HepG2 (cell line): ENCODE measurements around the gene STOM. TPM values are rescaled to one million over a fixed set of nuclear protein-coding genes. Genes with fewer than 3 reads are reported as not detected.

Experiments used
- ATAC-seq: fragments of 200-7000 bp; cut with Tn5 transposase; 3 replicates; pipeline ENCODE4 v1.9.1; 2020; ENCODE audit warnings: mild to moderate bottlenecking, moderate library complexity
- BruUV-seq: library from RNA; stranded (reverse); fragments of 400-500 nt; replicated peaks from 2 replicates; lab custom pipeline; 2021; lab: Mats Ljungman, UMichigan
- CTCF ChIA-PET: fragments of 300-600 bp; formaldehyde crosslinking; extraction: SDS; loops from one replicate; lab custom pipeline; 2021; ENCODE audit warnings: low total read pairs, inconsistent platforms, low intra/inter-chr PET ratio; lab: Yijun Ruan, JAX
- POLR2A ChIA-PET: fragments of 350-600 bp; sonication (Branson Sonifier 250); formaldehyde crosslinking; loops from one replicate; lab custom pipeline; 2020; ENCODE audit warnings: antibody characterized with exemption, inconsistent platforms; lab: Yijun Ruan, JAX
- DNase-seq: peaks from one replicate; pipeline ENCODE4 v3.0.0-alpha.2; 2015; ENCODE audit warnings: low spot score
- FAIRE-seq: peaks from 3 replicates; lab custom pipeline; 2011; peaks lifted over from hg19 to GRCh38; lab: Jason Lieb, UNC
- H2AFZ ChIP-seq: one replicate; pipeline ENCODE4 v1.6.1; 2011; ENCODE audit warnings: low read length, inconsistent platforms
- H3K27ac ChIP-seq: fragments of 300-600 bp; 3 replicates; pipeline ENCODE4 v1.8.0; 2011; ENCODE audit warnings: mixed run types, mild to moderate bottlenecking, mixed read lengths, low read length, inconsistent platforms; ENCODE audit not compliant: insufficient read depth; ENCODE audit errors: extremely low read length
- H3K27me3 ChIP-seq, 2 experiments: fragments of 200-600 bp in 1 of 2; 2 replicates in 1 of 2; 3 replicates in 1 of 2; pipeline versions ENCODE4 v1.6.0 to v1.8.0; 2011; ENCODE audit warnings: low read length in 2 of 2, mild to moderate bottlenecking in 2 of 2, moderate library complexity in 2 of 2, inconsistent platforms in 1 of 2; ENCODE audit not compliant: insufficient read depth in 2 of 2, control insufficient read depth in 1 of 2
- H3K36me3 ChIP-seq, 2 experiments: fragments of 200-600 bp in 1 of 2; replicated peaks in 1 of 2; 2 replicates in 1 of 2; 3 replicates in 1 of 2; pipeline versions ENCODE4 v1.5.1 to v1.8.0; 2011; ENCODE audit warnings: low read length in 2 of 2, inconsistent platforms in 1 of 2; ENCODE audit not compliant: insufficient read depth in 2 of 2, control insufficient read depth in 1 of 2
- H3K4me1 ChIP-seq: 2 replicates; pipeline ENCODE4 v1.5.1; 2012; ENCODE audit warnings: low read length, inconsistent platforms; ENCODE audit not compliant: insufficient read depth
- H3K4me2 ChIP-seq: 2 replicates; pipeline ENCODE4 v1.6.0; 2011; ENCODE audit warnings: low read depth, low read length, inconsistent platforms
- H3K4me3 ChIP-seq, 3 experiments: fragments of 200-600 bp in 1 of 3; sonication (generic), shearing (Covaris generic) in 1 of 3; replicated peaks in 1 of 3; 2 replicates each; pipeline ENCODE4 v1.5.1; 2011 to 2016; ENCODE audit warnings: low read length in 3 of 3, inconsistent platforms in 2 of 3, low read depth in 2 of 3, mild to moderate bottlenecking in 2 of 3, control low read depth in 1 of 3, mixed read lengths in 1 of 3; ENCODE audit not compliant: insufficient read depth in 1 of 3
- H3K79me2 ChIP-seq: one replicate; pipeline ENCODE4 v1.6.1; 2011; ENCODE audit warnings: low read length, inconsistent platforms; ENCODE audit not compliant: insufficient read depth
- H3K9ac ChIP-seq: 2 replicates; pipeline ENCODE4 v1.6.0; 2011; ENCODE audit warnings: mild to moderate bottlenecking, low read depth, low read length, inconsistent platforms; ENCODE audit not compliant: insufficient read depth
- H3K9me3 ChIP-seq: 2 replicates; pipeline ENCODE4 v1.5.1; 2012; ENCODE audit warnings: mild to moderate bottlenecking, low read length
- H4K20me1 ChIP-seq: 2 replicates; pipeline ENCODE4 v1.6.0; 2011; ENCODE audit warnings: inconsistent platforms, mild to moderate bottlenecking, low read length, moderate library complexity; ENCODE audit not compliant: insufficient read depth
- EP300 ChIP-seq, 3 experiments: sonication (generic) in 1 of 3; formaldehyde crosslinking in 1 of 3; IDR thresholded peaks; 2 replicates each; pipeline versions ENCODE4 v1.5.1 to v1.6.1; 2011 to 2020; ENCODE audit warnings: low read depth in 2 of 3, low read length in 2 of 3, borderline replicate concordance in 1 of 3, improper control_type of control experiment in 1 of 3, mild to moderate bottlenecking in 1 of 3, missing genetic modification reagents in 1 of 3, moderate library complexity in 1 of 3
- FOXC1 ChIP-seq: sonication (generic); formaldehyde crosslinking; IDR thresholded peaks from 2 replicates; pipeline ENCODE4 v1.8.0; 2022; ENCODE audit warnings: mild to moderate bottlenecking, missing genetic modification reagents, borderline replicate concordance
- NKX3-1 ChIP-seq: sonication (generic); formaldehyde crosslinking; IDR thresholded peaks from 2 replicates; pipeline ENCODE4 v1.5.0; 2020; ENCODE audit warnings: missing genetic modification reagents
- NR2F6 ChIP-seq, 2 experiments: IDR thresholded peaks; 2 replicates each; pipeline ENCODE4 v1.6.1; 2016; ENCODE audit warnings: antibody characterized with exemption in 1 of 2, mild to moderate bottlenecking in 1 of 2
- RARG ChIP-seq: sonication (generic); formaldehyde crosslinking; IDR thresholded peaks from 2 replicates; pipeline ENCODE4 v1.4.0; 2020; ENCODE audit warnings: low read depth, mild to moderate bottlenecking, missing genetic modification reagents
- RBFOX2 ChIP-seq: fragments of 200-400 bp; formaldehyde crosslinking; IDR thresholded peaks from 2 replicates; pipeline ENCODE4 v1.6.1; 2017; ENCODE audit warnings: low read depth, mild to moderate bottlenecking, low read length
- RXRB ChIP-seq: IDR thresholded peaks from 2 replicates; pipeline ENCODE4 v1.6.1; 2016; ENCODE audit warnings: borderline replicate concordance, missing genetic modification reagents, missing compliant biosample characterization
- SAP130 ChIP-seq: IDR thresholded peaks from 2 replicates; pipeline ENCODE4 v1.6.1; 2016; ENCODE audit warnings: low read depth
- SKIL ChIP-seq: sonication (generic); formaldehyde crosslinking; IDR thresholded peaks from 2 replicates; pipeline ENCODE4 v1.8.0; 2022; ENCODE audit warnings: missing genetic modification reagents, mild to moderate bottlenecking, moderate library complexity, borderline replicate concordance
- SMYD3 ChIP-seq: sonication (generic); formaldehyde crosslinking; IDR thresholded peaks from 2 replicates; pipeline ENCODE4 v1.8.1; 2023; ENCODE audit warnings: mild to moderate bottlenecking, missing genetic modification reagents
- SP140L ChIP-seq: sonication (generic); formaldehyde crosslinking; IDR thresholded peaks from 2 replicates; pipeline ENCODE4 v1.4.0; 2020; ENCODE audit warnings: missing genetic modification reagents, borderline replicate concordance
- ZNF839 ChIP-seq: sonication (generic); formaldehyde crosslinking; IDR thresholded peaks from 2 replicates; pipeline ENCODE4 v1.4.0; 2020; ENCODE audit warnings: missing genetic modification reagents, mild to moderate bottlenecking, borderline replicate concordance
- WGBS: methylation state at CpG from one replicate; pipeline ENCODE4 v1.1.6; 2017; ENCODE audit warnings: low lambda C conversion rate; 5-methylcytosine and 5-hydroxymethylcytosine counted together
- in situ Hi-C: cut with HindIII; loops from 2 replicates; pipeline ENCODE4 v1.10.0; 2017; ENCODE audit warnings: low pct_unique_long_range_greater_than_20kb; ENCODE audit not compliant: extremely low pct_ligation_motif_present
- intact Hi-C: fragments of 100-400 bp; cut with micrococcal nuclease; formaldehyde crosslinking; loops from one replicate; pipeline ENCODE4 v1.10.0; 2022; ENCODE audit not compliant: unreplicated experiment
- polyA plus RNA-seq, 8 experiments: library from polyadenylated mRNA; depleted of rRNA in 3 of 8; stranded (reverse) in 7 of 8; unstranded in 1 of 8; fragments of >200 nt; fragmentation: Illumina TruSeq in 4 of 8; extraction: Trizol in 4 of 8; gene quantifications; 2 replicates each; pipeline versions ENCODE4 v1.2.1 to v1.2.3, GENCODE V29; 2011 to 2016; ENCODE audit warnings: low read depth in 4 of 8, missing spikeins in 1 of 8, mixed read lengths in 1 of 8; ENCODE audit not compliant: insufficient read depth in 1 of 8
- total RNA-seq, 5 experiments: library from RNA; depleted of rRNA; stranded (reverse); fragments of >200 nt; fragmentation: Illumina TruSeq; extraction: Trizol; gene quantifications; 2 replicates each; pipeline ENCODE4 v1.2.3, GENCODE V29; 2016; ENCODE audit warnings: low read depth in 1 of 5

The STOM gene
- total and polyA plus RNA-seq, 2 of the 13 experiments (the other 11 are each of a cell fraction or from before 2014, with no cell fraction given), result 43.6 to 165 TPM

DNA sequence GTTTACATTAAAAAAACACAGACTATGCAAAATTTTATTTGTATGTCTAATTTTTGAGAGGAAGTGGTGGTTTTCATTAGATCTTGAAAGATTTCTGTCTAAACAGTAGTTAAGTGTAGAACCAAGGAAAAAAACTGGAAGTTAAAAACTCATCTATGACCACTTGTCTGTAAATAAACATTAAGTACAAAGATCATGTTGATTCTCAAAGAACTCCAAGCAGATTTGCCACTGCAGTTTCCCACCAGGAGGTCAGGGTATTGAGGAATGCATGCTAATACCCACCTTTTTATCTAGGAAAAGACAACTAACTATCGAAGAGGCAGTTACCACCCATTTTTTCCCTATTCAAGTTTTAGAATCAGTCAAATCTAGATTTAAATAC is 1.9 kb downstream of the STOM start (continued):
- TF ChIP-seq EP300 (IDR thresholded peaks at IDR 0.05; ENCODE audit: low read depth in 2 of 2, low read length in 2 of 2) (peak in 1 of 2 experiments; percentile 76; a peak in 2 of 4 replicates), EP300 (CRISPR knock-in tag; IDR thresholded peaks at IDR 0.05; ENCODE audit: borderline replicate concordance) (no peak), NR2F6 (IDR thresholded peaks at IDR 0.05) (peak; percentile 67), NR2F6 (CRISPR knock-in tag; IDR thresholded peaks at IDR 0.05) (0 out of 2 replicates have a peak, but pooled peaks have one; percentile 63), SAP130 (CRISPR knock-in tag) (peak; percentile 81), SP140L (CRISPR knock-in tag) (no peak), RBFOX2 (0 out of 2 replicates have a peak, but pooled peaks have one; percentile 25), SKIL (CRISPR knock-in tag) (peak; percentile 40; the same call in 1 of the 2 replicates), RXRB (peak; percentile 84), ZNF839 (CRISPR knock-in tag) (no peak)
- TF ChIP-seq, all 625 proteins: peak for 82

DNA sequence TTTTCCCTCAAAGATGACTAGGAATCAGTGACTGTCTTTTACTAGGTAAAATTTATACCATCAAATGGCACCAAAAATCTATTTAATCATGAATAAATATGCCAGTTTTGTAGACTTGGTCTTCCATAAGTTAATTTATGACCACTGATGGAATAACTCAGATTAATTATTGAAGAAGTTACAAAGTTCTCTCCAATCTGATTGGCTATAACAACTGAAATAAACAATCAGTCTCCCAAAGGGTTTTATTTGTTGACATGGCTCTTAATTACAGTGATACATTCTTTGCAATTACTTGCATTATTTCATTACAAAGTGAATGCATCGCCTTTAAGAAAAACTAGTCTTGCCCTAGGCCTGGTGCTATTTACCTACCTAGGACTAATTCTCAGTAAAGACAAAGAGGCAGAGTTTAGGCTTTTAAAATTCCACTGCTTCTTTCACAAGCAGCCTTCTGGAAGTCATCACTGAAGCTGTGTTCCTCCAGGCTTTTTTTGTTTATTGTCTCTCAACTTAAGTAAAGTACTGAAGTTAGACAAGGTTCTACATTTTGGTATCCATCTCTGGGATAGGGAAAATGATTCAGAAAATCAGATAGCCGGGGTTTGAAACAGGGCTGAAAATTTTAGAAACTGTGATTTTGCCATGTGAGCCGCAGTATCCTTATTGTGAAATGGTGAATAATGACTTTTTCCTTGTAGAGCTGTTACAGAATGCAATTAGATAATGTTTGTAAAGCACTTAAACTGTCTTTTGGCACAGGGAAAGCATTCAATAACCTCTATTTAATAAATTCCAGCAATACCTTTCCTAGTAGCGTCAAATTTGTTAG is 2.5 kb downstream of the STOM start:
- ChIA-PET POLR2A (no interaction called here), CTCF (no interaction called here)
- H3K4me2 ChIP-seq, result peak overlapping the region; percentile 87
- peak overlapping the region; percentile 87 for H3K9ac ChIP-seq
- peaks cover 2% of the 10 kb centered on the region; the same call in 1 of the 2 replicates for H4K20me1 ChIP-seq
- in situ Hi-C loops (no loop called here), intact Hi-C loops (no loop called here)
- H3K36me3 ChIP-seq, result peaks cover 0 to 2% of the 10 kb centered on the region in 2 experiments; a peak in 1 of 5 replicates
- peaks cover 95% of the 10 kb centered on the region for H3K4me1 ChIP-seq
- TF ChIP-seq NKX3-1, result peak; percentile 21; the same call in 1 of the 2 replicates
- no peak for TF ChIP-seq FOXC1 (CRISPR knock-in tag)
- TF ChIP-seq RARG, result 0 out of 2 replicates have a peak, but pooled peaks have one; percentile 1
- TF ChIP-seq SMYD3 (CRISPR knock-in tag), result peak; percentile 53; the same call in 1 of the 2 replicates
- no TSS peak for BruUV-seq
- H3K4me3 ChIP-seq, result peak overlapping the region; percentile 62 to 88 (median 81); a peak in 5 of 6 replicates
- H3K79me2 ChIP-seq, result peaks cover 60% of the 10 kb centered on the region
- WGBS, result 19% methylated on average over 4 of the region's 4 CpGs
- peak overlapping the region; percentile 84 for H3K27ac ChIP-seq
- no peaks in the 10 kb centered on the region for H3K9me3 ChIP-seq
- no peak for DNase-seq
- H2AFZ ChIP-seq, result no peak overlapping the region
- no peak for ATAC-seq
- no peaks in the 10 kb centered on the region for H3K27me3 ChIP-seq
- FAIRE-seq, result no peak
